Rectal smooth muscle tissue (tissue), 1 donor: ENCODE data around the gene TMEM212.
"Not testable (repeated sequence)": the region's sequence is repeated elsewhere in the genome, so short reads cannot be mapped to it uniquely, and the experiment has no call there.

Experiments used
- H3K27ac ChIP-seq: one replicate; pipeline ENCODE4 v1.7.0; 2013; ENCODE audit warnings: low read depth, low read length, inconsistent platforms
- H3K27me3 ChIP-seq: one replicate; pipeline ENCODE4 v1.7.0; 2013; ENCODE audit warnings: low read length; ENCODE audit not compliant: control insufficient read depth, insufficient read depth
- H3K36me3 ChIP-seq: one replicate; pipeline ENCODE4 v1.7.0; 2013; ENCODE audit warnings: low read length; ENCODE audit not compliant: control insufficient read depth, insufficient read depth
- H3K4me1 ChIP-seq: one replicate; pipeline ENCODE4 v1.7.0; 2013; ENCODE audit warnings: low read length; ENCODE audit not compliant: control insufficient read depth, insufficient read depth
- H3K4me3 ChIP-seq: one replicate; pipeline ENCODE4 v1.7.0; 2013; ENCODE audit warnings: low read length
- H3K9ac ChIP-seq: one replicate; pipeline ENCODE4 v1.7.0; 2013; ENCODE audit warnings: low read length

TMEM212 gene

DNA sequence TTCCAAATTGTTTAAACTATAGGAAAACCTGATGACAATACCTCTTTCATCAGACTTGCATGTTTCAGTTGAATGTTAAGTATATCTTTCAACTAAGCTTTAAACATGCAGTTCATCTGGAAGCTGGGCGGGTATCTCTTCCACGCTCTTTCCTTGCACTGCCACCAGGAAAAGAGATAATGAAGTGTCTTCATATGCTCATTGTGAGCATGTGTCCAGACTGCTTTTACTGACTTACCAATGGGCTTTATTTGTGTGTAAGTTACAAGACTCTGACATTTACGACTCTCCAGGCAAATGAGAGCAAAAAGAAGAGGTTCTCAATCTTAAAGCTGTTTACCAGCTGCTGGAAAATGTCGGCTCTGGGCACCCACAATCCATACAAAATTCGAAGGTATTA, 52.8 kb downstream of the TMEM212 start:
- Histone ChIP-seq H3K9ac (no peak overlapping the region), H3K4me3 (no peak overlapping the region), H3K27ac (no peak overlapping the region), H3K4me1 (no peaks in the 10 kb centered on the region), H3K27me3 (no peaks in the 10 kb centered on the region), H3K36me3 (no peaks in the 10 kb centered on the region)

- Histone ChIP-seq H3K4me1 (no peaks in the 10 kb centered on the region), H3K27ac (no peak overlapping the region), H3K9ac (no peak overlapping the region), H3K27me3 (no peaks in the 10 kb centered on the region), H3K4me3 (no peak overlapping the region), H3K36me3 (no peaks in the 10 kb centered on the region)
Measured at GRCh38 chr3:171896316-171896715, 53.2 kb downstream of the TMEM212 start.

GRCh38 chr3:171898192-171898591, 55.0 kb downstream of the TMEM212 start:
- Histone ChIP-seq H3K4me3 (no peak overlapping the region), H3K4me1 (no peaks in the 10 kb centered on the region), H3K9ac (no peak overlapping the region)

DNA sequence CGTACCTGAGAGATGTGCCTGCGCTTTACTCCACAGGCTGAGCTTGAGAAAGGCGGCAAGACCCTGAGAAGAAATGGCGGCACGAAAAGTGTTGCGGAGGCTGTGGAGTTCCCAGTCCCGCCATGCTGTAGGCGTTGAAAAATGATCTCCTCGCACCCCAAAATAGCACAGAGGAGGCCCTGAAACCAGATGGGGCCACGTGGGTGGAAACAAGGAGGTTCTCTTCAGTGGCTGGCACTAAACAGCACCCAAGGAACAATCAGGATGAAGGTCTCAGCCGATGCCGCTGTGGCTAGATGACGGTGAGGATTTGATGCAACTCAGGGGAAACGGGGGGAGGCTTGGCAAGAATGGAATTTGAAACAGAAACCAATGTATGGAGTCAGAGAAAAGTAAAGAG, 57.3 kb downstream of the TMEM212 start:
- Histone ChIP-seq H3K27me3 (no peaks in the 10 kb centered on the region), H3K4me1 (no peaks in the 10 kb centered on the region), H3K4me3 (no peak overlapping the region), H3K27ac (no peak overlapping the region), H3K36me3 (no peaks in the 10 kb centered on the region), H3K9ac (no peak overlapping the region)

More at GRCh38 chr3:171898192-171898591, 55.0 kb downstream of the TMEM212 start:
- H3K27ac ChIP-seq, result no peak overlapping the region
- H3K27me3 ChIP-seq, result no peaks in the 10 kb centered on the region
- no peaks in the 10 kb centered on the region for H3K36me3 ChIP-seq

GRCh38 chr3:171901615-171902312, 58.6 kb downstream of the TMEM212 start:
- Histone ChIP-seq H3K36me3 (no peaks in the 10 kb centered on the region), H3K4me1 (no peaks in the 10 kb centered on the region), H3K27me3 (no peaks in the 10 kb centered on the region), H3K9ac (no peak overlapping the region), H3K4me3 (no peak overlapping the region), H3K27ac (no peak overlapping the region)

DNA sequence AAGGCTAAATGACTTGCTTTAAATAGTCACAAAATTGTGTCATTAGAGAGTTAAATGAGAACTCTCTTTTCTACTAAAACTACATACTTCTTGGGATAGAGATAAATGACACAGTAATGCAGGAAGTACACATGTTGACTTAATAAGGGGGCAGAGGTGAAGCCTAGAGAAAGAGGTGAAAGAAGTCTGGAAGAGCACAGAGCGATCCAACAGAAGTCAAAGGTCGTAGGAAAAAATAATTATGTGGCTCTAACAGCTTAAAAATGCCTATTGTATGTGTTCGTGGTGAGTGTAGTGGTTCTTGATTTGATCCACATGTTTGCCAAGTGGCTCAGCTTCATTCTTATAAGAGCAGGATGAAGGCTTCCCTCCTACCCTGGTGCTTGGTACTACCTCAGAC, 61.7 kb downstream of the TMEM212 start:
- H3K27me3 ChIP-seq, result no peaks in the 10 kb centered on the region
- no peak overlapping the region for H3K4me3 ChIP-seq
- H3K36me3 ChIP-seq, result no peaks in the 10 kb centered on the region
- no peaks in the 10 kb centered on the region for H3K4me1 ChIP-seq
- H3K9ac ChIP-seq, result no peak overlapping the region
- H3K27ac ChIP-seq, result no peak overlapping the region

- not testable (repeated sequence) for H3K9ac ChIP-seq, H3K27me3 ChIP-seq, H3K27ac ChIP-seq, H3K4me1 ChIP-seq, H3K4me3 ChIP-seq, H3K36me3 ChIP-seq
Measured at GRCh38 chr3:171906503-171906902, 63.4 kb downstream of the TMEM212 start.

- H3K4me3 ChIP-seq, result no peak overlapping the region
- H3K9ac ChIP-seq, result no peak overlapping the region
- no peaks in the 10 kb centered on the region for H3K27me3 ChIP-seq
Measured at GRCh38 chr3:171906951-171907676, 64.0 kb downstream of the TMEM212 start.

GRCh38 chr3:171907761-171908160, 64.6 kb downstream of the TMEM212 start:
- H3K9ac ChIP-seq, result no peak overlapping the region

More at GRCh38 chr3:171906951-171907676, 64.0 kb downstream of the TMEM212 start:
- Histone ChIP-seq H3K27ac (no peak overlapping the region), H3K36me3 (no peaks in the 10 kb centered on the region), H3K4me1 (no peaks in the 10 kb centered on the region)

GRCh38 chr3:171908731-171909130, 65.6 kb downstream of the TMEM212 start:
- H3K4me1 ChIP-seq, result no peaks in the 10 kb centered on the region
- H3K9ac ChIP-seq, result no peak overlapping the region
- no peak overlapping the region for H3K27ac ChIP-seq
- H3K36me3 ChIP-seq, result no peaks in the 10 kb centered on the region
- no peak overlapping the region for H3K4me3 ChIP-seq
- no peaks in the 10 kb centered on the region for H3K27me3 ChIP-seq

More at GRCh38 chr3:171907761-171908160, 64.6 kb downstream of the TMEM212 start:
- no peaks in the 10 kb centered on the region for H3K4me1 ChIP-seq
- no peaks in the 10 kb centered on the region for H3K27me3 ChIP-seq
- H3K4me3 ChIP-seq, result no peak overlapping the region
- no peaks in the 10 kb centered on the region for H3K36me3 ChIP-seq
- H3K27ac ChIP-seq, result no peak overlapping the region
